ENCODE results near the gene PQBP1.
"Not testable (repeated sequence)": the region's sequence is repeated elsewhere in the genome, so short reads cannot be mapped to it uniquely, and the experiment has no call there.

The PQBP1 gene

GRCh38 chrX:48897625-48898306, at the start of gene PQBP1, which contains the start of gene TIMM17B:
Gene PQBP1, plus strand, starts transcription at chrX:48897930. Its CDS starts 580 bp downstream, at chrX:48898510.
Gene TIMM17B, minus strand, starts transcription at chrX:48897768. Its CDS starts 19 bp downstream, at chrX:48897749.
- DNase-seq: peak; percentile 93

- DNase-seq: no peak
These were observed 48.9 kb upstream of the PQBP1 start for GRCh38 chrX:48848847-48849246.

- DNase-seq: no peak
These were observed 44.9 kb upstream of the PQBP1 start for GRCh38 chrX:48852857-48853256.

- not testable (repeated sequence) for DNase-seq
These were observed 44.2 kb upstream of the PQBP1 start for GRCh38 chrX:48853494-48853893.

DNA sequence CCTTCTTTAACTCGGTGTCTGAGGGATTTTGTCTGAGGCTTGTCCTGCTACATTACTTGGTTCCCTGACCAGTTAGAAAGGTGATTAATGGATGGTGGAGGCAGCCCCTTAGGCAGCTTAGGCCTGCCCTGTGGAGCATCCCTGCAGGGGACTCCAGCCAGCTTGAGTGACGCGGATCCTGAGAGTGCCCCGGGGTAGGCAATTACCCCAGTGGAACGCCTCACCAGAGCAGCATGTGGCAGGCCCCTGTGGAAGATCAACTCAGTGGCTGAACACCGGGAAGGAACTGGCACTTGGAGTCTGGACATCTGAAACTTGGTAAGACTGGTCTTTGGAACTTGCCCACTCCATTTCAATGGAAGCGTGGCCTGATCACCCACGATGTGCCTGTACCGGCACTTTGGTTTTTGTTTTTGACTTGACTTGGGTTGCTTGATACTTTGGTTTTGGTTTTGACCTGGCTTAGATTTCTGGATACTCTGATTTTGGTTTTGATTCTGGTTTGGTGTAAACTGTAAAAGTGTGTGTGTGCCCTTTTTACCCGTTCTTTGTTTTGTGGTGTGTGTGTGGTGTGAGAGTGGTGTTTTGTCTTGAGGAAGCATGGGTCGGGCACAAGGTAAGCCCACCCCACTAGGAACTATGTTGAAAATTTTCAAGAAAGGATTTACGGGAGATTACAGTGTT, 43.5 kb upstream of the PQBP1 start:
- not testable (repeated sequence) for DNase-seq

GRCh38 chrX:48854898-48855297, 42.8 kb upstream of the PQBP1 start:
- DNase-seq: no peak

GRCh38 chrX:48864210-48864609, 33.5 kb upstream of the PQBP1 start:
- DNase-seq: no peak

- not testable (repeated sequence) for DNase-seq
These were observed 25.7 kb upstream of the PQBP1 start for GRCh38 chrX:48872017-48872416.

- not testable (repeated sequence) for DNase-seq
These were observed 20.8 kb upstream of the PQBP1 start for GRCh38 chrX:48876944-48877343.

DNA sequence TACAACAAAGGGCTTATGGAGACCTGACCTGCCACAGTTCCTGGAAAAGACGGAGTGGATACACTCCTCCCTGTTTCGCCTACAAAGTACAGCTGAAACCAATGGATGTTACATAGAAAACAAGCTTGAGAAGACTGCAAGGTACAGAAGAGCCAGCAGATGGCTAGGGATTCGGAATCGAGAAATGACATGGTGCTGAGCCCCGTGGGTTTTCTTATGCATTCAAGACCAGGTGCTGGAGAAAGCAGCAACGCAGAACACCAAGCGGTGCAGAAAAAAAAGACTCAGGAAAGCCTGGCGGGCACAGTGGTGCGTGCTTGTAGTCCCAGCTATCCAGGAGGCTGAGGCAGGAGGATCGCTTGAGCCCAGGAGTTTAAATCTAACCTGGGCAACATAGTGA, 14.0 kb upstream of the PQBP1 start:
- no peak for DNase-seq

GRCh38 chrX:48886586-48886985, 11.1 kb upstream of the PQBP1 start:
- not testable (repeated sequence) for DNase-seq

DNA sequence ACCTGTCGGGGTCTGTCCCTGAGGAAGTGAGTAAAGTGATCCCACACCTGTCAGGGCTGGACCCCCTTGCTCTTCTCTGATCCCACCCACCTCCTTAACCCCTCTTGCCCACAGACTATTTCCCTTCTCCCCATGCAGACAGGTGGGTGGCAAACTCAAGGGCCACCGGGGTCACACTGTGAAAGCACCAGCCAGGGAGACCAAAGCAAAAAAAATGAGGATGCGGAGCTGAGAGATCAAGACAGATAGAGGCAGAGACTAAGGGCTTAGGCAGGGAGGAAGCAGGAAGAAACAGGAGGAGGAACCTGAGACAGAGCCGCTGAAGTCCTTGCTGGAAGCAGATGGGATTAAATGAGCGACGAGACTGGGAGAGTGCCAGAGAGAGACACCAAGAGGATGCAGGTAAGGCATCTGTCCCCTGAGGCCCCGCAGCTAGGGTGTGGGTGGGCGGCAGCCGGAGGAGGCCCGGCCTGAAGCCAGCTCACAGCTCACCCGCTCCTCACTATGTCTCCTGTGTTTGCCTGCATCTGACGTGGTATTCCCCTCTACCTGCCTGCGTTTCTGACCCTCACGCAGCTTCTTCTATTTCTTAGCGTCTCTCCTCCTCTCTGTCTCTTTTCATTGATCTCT, 7.3 kb upstream of the PQBP1 start:
- DNase-seq: no peak

DNA sequence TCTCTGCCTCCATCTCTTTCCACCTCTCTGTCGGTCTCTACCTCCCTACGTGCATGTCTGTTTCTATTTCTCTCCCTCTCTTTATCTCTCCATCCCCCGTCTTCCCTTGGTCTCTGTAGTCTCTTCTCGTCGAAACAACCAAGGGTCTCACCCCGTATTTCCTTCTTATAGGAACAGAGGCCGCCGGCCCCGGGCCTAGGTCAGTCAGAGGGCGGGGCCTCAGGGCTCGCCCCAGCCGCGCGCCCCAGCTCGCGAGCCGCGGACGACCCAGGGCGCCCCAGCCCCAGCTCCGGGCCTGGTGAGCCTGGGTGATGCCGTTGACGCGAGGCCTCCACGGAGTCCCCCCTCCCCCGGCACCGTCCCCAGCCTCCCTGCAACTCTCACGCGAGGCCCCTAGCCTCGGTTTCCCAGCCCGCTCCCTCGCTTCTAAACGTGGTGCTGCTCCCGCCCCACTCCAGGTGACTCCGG, 6.8 kb upstream of the PQBP1 start:
- DNase-seq: no peak

- DNase-seq: peak; percentile 81
These were observed 6.1 kb upstream of the PQBP1 start for GRCh38 chrX:48891402-48892288.

DNA sequence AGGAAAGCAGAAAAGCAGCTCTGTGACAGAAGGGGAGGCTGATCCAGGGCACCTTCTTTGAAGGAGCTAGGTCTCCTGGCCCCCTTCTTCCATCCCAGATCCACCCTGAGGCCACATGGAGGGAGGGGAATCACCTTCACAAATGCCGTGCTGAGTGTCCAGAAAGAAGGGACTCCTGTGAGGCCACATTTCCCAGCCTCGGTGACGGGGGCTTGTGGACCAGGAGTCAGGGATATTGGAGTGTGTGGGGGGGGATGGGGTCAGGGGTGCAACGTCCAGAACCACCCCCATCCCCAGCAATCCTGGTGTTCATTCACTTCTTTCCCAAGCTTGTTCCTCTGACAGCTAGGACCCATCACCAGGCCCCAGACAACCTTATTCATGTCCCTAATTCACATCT, 4.8 kb upstream of the PQBP1 start:
- DNase-seq: no peak

GRCh38 chrX:48893556-48894348, 4.0 kb upstream of the PQBP1 start:
- no peak for DNase-seq

DNA sequence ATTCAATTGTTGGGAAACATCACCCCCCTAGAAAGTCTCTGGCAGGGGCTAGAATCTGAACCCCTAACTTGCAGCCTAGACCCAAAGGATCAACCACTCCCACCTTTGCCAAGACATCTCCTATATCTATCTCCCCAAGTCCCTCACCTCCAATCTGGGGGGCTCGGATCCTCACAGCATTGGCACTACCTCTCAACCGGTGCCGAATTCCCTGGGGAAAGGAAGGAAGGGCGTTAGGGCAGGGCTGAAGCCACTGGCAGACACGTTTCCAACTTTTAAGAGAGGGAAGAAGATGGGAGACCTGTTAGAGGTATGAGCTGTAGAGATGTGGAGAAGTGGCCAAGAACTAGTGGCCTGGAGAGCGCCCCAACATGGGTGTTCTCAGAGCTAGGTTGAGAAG, 2.8 kb upstream of the PQBP1 start:
- DNase-seq: no peak

GRCh38 chrX:48896611-48897011, 1.1 kb upstream of the PQBP1 start:
- no peak for DNase-seq

GRCh38 chrX:48897157-48897624, 539 bp upstream of the PQBP1 start:
- DNase-seq: peak; percentile 79

- no peak for DNase-seq
These were observed 1.3 kb downstream of the PQBP1 start for GRCh38 chrX:48899078-48899410.

DNA sequence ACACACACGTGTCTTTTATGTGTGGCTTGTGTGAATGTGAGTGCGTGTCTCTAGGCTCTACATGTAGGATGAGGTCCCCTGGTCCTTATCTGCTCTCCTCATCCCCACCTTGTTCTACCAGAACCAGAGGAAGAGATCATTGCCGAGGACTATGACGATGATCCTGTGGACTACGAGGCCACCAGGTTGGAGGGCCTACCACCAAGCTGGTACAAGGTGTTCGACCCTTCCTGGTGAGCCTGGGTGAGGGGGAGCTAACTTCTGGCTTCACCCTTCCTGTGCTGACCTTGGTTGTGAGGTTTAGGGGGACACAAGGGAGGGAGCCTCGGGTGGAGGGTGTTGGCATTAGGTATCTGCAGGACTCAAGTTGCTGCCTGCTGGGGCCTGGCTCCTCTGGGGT, 3.3 kb downstream of the PQBP1 start:
- no peak for DNase-seq

GRCh38 chrX:48902135-48902534, 4.4 kb downstream of the PQBP1 start:
- no peak for DNase-seq

Measured in CD4-positive, alpha-beta T cell treated with Interferon gamma for 1 hour (primary cell).